ENCODE results near the gene CELA3A. TPM values are rescaled to one million over a fixed set of nuclear protein-coding genes. Genes with fewer than 3 reads are reported as not detected.
"Not testable (repeated sequence)": the region's sequence is repeated elsewhere in the genome, so short reads cannot be mapped to it uniquely, and the experiment has no call there.

Gene CELA3A
- total and polyA plus RNA-seq, 10 donors, result 0.45 to 5.2 (median 1.3) TPM; not detected in 4

DNA sequence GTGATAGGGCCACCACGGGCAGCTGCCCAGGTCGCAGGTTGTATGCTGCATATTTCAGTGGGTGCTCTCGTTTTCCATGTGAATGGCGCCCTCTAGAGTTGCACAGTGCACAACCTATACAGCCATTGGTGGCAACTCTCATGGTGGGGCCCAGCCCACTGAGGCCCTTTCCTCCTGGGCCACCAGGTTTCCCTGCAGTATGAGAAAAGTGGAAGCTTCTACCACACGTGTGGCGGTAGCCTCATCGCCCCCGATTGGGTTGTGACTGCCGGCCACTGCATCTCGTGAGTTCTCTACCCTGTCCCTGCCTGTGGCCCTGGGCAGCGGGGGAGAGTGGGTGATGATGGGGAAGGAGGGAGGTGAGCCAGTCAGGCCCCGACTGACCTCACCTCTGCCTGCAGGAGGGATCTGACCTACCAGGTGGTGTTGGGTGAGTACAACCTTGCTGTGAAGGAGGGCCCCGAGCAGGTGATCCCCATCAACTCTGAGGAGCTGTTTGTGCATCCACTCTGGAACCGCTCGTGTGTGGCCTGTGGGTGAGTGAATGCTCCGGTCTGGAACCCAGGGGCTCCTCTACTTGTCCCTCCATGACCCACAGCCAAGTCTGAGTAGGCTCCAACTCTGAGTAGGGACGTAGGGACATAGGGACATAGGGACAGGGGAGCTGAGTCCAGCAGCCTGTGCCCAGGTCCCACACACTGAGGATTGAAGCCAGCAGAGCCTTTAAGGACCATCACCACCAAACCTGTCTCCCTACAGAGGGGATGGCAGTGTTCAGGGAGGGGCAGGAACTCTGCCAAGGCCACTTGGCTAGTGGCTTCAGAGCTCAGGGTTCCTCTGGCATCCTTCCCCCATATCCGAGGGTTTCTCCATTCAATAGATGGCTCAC is 4.0 kb downstream of the CELA3A start:
- H3K27me3 ChIP-seq (replicated peaks in 1 of 7); H3K36me3 ChIP-seq; H3K4me1 ChIP-seq; H3K9me3 ChIP-seq; H3K27ac ChIP-seq; H3K4me3 ChIP-seq; intact Hi-C loops (cut with DNase I; ENCODE audit: low total_unique reads); DNase-seq: not testable (repeated sequence)
- TF ChIP-seq, protein P1, sequence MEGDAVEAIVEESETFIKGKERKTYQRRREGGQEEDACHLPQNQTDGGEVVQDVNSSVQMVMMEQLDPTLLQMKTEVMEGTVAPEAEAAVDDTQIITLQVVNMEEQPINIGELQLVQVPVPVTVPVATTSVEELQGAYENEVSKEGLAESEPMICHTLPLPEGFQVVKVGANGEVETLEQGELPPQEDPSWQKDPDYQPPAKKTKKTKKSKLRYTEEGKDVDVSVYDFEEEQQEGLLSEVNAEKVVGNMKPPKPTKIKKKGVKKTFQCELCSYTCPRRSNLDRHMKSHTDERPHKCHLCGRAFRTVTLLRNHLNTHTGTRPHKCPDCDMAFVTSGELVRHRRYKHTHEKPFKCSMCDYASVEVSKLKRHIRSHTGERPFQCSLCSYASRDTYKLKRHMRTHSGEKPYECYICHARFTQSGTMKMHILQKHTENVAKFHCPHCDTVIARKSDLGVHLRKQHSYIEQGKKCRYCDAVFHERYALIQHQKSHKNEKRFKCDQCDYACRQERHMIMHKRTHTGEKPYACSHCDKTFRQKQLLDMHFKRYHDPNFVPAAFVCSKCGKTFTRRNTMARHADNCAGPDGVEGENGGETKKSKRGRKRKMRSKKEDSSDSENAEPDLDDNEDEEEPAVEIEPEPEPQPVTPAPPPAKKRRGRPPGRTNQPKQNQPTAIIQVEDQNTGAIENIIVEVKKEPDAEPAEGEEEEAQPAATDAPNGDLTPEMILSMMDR (IDR thresholded peaks at IDR 0.05 in 8 of 11, conservative IDR thresholded peaks at IDR 0.05 in 3 of 11), result peak in 5 of 11 experiments; percentile 23 to 45 (median 34)
- WGBS, 5 donors, result 62 to 72% (median 70%) methylated on average over 11 to 18 of the region's 18 CpGs

DNA sequence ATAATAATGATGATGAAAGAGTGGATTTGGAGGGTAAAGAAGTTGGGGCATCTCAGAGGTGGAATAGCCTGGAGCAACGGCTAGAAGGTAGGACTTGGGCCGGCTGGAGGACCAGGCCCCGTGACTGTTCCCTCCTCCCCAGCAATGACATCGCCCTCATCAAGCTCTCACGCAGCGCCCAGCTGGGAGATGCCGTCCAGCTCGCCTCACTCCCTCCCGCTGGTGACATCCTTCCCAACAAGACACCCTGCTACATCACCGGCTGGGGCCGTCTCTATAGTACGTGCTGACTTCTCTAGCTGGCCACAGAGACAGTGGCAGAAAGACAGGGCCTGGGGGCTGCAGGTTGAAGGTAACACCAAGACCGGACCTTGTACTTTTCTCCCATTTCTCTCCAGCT is 5.3 kb downstream of the CELA3A start:
- peak; percentile 36 for DNase-seq

DNA sequence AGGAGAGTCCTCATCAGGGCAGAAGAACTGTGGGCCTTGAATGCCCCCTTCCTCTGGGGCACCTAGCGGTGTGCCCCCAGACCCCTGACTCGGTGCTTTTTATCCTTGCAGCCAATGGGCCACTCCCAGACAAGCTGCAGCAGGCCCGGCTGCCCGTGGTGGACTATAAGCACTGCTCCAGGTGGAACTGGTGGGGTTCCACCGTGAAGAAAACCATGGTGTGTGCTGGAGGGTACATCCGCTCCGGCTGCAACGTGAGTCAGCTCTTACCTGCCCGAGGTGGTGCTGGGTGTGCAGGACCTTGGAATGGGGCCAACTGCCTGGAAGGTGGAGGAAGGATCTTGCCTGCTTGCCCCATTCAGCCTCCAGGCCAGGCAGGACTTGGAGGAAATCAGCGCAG is 5.8 kb downstream of the CELA3A start:
- H3K27me3 ChIP-seq (replicated peaks in 1 of 7); intact Hi-C loops (cut with DNase I; ENCODE audit: low total_unique reads); H3K4me3 ChIP-seq; H3K9me3 ChIP-seq; H3K36me3 ChIP-seq; H3K4me1 ChIP-seq; H3K27ac ChIP-seq: not testable (repeated sequence)
- WGBS, 5 donors, result 84 to 100% (median 87%) methylated on average over 1 to 9 of the region's 10 CpGs
- peak; percentile 63 for DNase-seq

More for the DNA sequence above, 5.3 kb downstream of the CELA3A start:
- intact Hi-C loops (cut with DNase I; ENCODE audit: low total_unique reads); H3K27me3 ChIP-seq (replicated peaks in 1 of 7); H3K4me3 ChIP-seq; H3K27ac ChIP-seq; H3K36me3 ChIP-seq; H3K9me3 ChIP-seq; H3K4me1 ChIP-seq: not testable (repeated sequence)
- WGBS, 5 donors, result 78 to 91% (median 88%) methylated on average over 8 to 13 of the region's 13 CpGs

DNA sequence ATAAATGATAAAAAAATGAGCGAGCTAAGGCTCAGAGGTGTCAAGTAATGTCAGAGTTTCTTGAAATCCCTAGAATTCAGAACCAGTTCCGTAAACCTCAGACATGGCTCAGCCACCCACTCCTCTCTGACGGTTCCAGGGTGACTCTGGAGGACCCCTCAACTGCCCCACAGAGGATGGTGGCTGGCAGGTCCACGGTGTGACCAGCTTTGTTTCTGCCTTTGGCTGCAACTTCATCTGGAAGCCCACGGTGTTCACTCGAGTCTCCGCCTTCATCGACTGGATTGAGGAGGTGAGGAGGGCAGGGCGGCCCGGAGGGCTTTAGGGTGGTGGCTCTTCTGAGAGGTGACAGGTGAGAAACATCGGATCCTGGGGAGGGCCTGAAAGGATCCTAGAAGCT is 8.1 kb downstream of the CELA3A start:
- H3K9me3 ChIP-seq; H3K27ac ChIP-seq; H3K4me1 ChIP-seq; intact Hi-C loops (cut with DNase I; ENCODE audit: low total_unique reads); H3K4me3 ChIP-seq; DNase-seq; H3K27me3 ChIP-seq (replicated peaks in 1 of 7); H3K36me3 ChIP-seq: not testable (repeated sequence)
- WGBS, 5 donors, result 76 to 85% (median 79%) methylated on average over 4 to 10 of the region's 11 CpGs

DNA sequence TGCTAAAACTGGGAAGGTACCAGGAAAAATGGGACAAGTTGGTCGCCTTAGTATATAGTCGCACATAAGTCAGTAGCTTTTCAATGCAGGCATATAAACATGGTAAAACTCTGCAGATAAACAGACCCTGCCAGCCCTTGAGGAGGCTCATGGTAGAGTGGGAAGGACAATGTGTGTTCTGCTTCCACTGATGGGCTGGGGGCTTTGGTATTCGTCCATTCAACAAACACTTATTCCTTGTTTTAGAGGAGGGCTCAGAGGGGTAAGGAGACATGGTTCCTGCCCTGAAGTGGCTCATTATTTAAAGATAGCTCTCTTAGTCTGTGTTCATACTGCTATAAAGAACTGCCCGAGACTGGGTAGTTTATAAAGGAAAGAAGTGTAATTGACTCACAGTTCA is 11.3 kb downstream of the CELA3A start:
- H3K4me3 ChIP-seq; DNase-seq; H3K36me3 ChIP-seq; intact Hi-C loops (cut with DNase I; ENCODE audit: low total_unique reads); H3K27ac ChIP-seq; H3K4me1 ChIP-seq; H3K9me3 ChIP-seq; H3K27me3 ChIP-seq (replicated peaks in 1 of 7): not testable (repeated sequence)
- 44 to 85% (median 77%) methylated on average over 2 to 4 of the region's 4 CpGs for WGBS, 5 donors

DNA sequence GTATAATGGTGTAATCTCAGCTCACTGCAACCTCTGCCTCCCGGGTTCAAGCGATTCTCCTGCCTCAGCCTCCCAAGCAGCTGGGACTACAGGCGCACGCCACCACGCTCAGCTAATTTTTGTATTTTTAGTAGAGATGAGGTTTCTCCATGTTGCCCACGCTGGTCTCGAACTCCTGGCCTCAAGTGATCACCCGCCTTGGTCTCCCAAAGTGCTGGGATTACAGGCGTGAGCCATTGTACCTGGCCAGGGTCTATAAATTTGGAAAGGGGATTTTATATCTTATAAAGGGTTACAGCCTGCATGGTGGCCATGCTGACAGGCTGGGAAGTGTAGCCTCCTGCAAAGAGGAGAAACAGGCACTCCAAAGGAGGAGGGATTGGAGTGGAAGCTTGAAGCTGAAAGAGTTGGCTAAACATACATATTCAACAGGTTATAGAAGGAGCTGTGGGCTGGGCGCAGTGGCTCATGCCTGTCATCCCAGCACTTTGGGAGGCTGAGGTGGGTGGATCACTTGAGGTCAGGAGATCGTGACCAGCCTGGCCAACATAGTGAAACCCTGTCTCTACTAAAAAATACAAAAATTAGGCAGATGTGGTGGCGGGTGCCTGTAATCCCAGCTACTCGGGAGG is 13.2 kb downstream of the CELA3A start:
- H3K27me3 ChIP-seq (replicated peaks in 1 of 7); intact Hi-C loops (cut with DNase I; ENCODE audit: low total_unique reads); H3K36me3 ChIP-seq; DNase-seq; H3K9me3 ChIP-seq; H3K4me3 ChIP-seq; H3K27ac ChIP-seq: not testable (repeated sequence)
- 82 to 93% (median 88%) methylated on average over 13 of the region's 13 CpGs for WGBS, 5 donors
- peaks cover 5 to 16% (median 14%) of the 10 kb centered on the region in 6 donors for H3K4me1 ChIP-seq

All from spleen (tissue), 11 donors.